ENCODE measurements around the gene BSDC1. TPM values are rescaled to one million over a fixed set of nuclear protein-coding genes. Genes with fewer than 3 reads are reported as not detected.
A peak's percentile ranks its signal among the peaks of the same experiment; 100 is the strongest.

BSDC1 gene
- total and polyA plus RNA-seq, 10 of the 15 experiments (the other 5 are each of a cell fraction or from before 2014, with no cell fraction given), result 3.0 to 39.7 (median 22.8) TPM

- TF ChIP-seq ZBTB4 (CRISPR knock-in tag; IDR thresholded peaks at IDR 0.05), result no peak
- no peak for TF ChIP-seq ZNF217 (IDR thresholded peaks at IDR 0.05)
- TF ChIP-seq IRF4 (IDR thresholded peaks at IDR 0.05; ENCODE audit: low read depth, low read length), result no peak
- TF ChIP-seq SP1 (IDR thresholded peaks at IDR 0.05; ENCODE audit: low read depth, low read length), result no peak
- peak; percentile 94; the same call in 1 of the 2 replicates for TF ChIP-seq TAF1 (IDR thresholded peaks at IDR 0.05; ENCODE audit: borderline replicate concordance, low read depth, low read length)
- no peak for TF ChIP-seq NR2C1 (IDR thresholded peaks at IDR 0.05)
- TF ChIP-seq FOS (IDR thresholded peaks at IDR 0.05; ENCODE audit: borderline replicate concordance, extremely low read depth, insufficient read length), result no peak
- TF ChIP-seq SMARCA5 (IDR thresholded peaks at IDR 0.05), result no peak
- no peak for TF ChIP-seq HCFC1 (IDR thresholded peaks at IDR 0.05; ENCODE audit: low read length)
- no peak for TF ChIP-seq EP300 (IDR thresholded peaks at IDR 0.05; ENCODE audit: borderline replicate concordance in 1 of 2, control insufficient read depth in 1 of 2, low read depth in 2 of 2, low read length in 2 of 2)
- TF ChIP-seq MYB (IDR thresholded peaks at IDR 0.05; ENCODE audit: borderline replicate concordance, low read depth, low read length), result no peak
- no peak for TF ChIP-seq RCOR1 (conservative IDR thresholded peaks at IDR 0.05; ENCODE audit: low read depth, low read length)
- no peak for TF ChIP-seq NBN (IDR thresholded peaks at IDR 0.05)
- no peak for TF ChIP-seq RAD51 (IDR thresholded peaks at IDR 0.05)
- peak; percentile 91 for TF ChIP-seq HDAC6 (IDR thresholded peaks at IDR 0.05; ENCODE audit: unreplicated experiment)
- TF ChIP-seq RUNX3 (IDR thresholded peaks at IDR 0.05; ENCODE audit: low read length), result no peak
- 0 out of 2 replicates have a peak, but pooled peaks have one; percentile 11 for TF ChIP-seq MAX (IDR thresholded peaks at IDR 0.05; ENCODE audit: low read depth, low read length)
- TF ChIP-seq HDGF (IDR thresholded peaks at IDR 0.05), result no peak
- 0 out of 2 replicates have a peak, but pooled peaks have one; percentile 1 for TF ChIP-seq SMC3 (IDR thresholded peaks at IDR 0.05; ENCODE audit: borderline replicate concordance, low read length)
- TF ChIP-seq USF1 (IDR thresholded peaks at IDR 0.05; ENCODE audit: borderline replicate concordance, extremely low read length, insufficient read depth, low read depth, low read length), result no peak
- TF ChIP-seq CEBPB (IDR thresholded peaks at IDR 0.05; ENCODE audit: borderline replicate concordance in 1 of 2, low read depth in 2 of 2, low read length in 2 of 2), result no peak
- TF ChIP-seq SKIL (IDR thresholded peaks at IDR 0.05; ENCODE audit: low read depth, poor library complexity, severe bottlenecking), result no peak
These were observed 58.3 kb downstream of the BSDC1 start, which contains the start of gene MARCKSL1 (continued) for GRCh38 chr1:32335790-32336590.

All from GM12878 (cell line).